ENCODE measurements around the gene MAPK9.

DNA sequence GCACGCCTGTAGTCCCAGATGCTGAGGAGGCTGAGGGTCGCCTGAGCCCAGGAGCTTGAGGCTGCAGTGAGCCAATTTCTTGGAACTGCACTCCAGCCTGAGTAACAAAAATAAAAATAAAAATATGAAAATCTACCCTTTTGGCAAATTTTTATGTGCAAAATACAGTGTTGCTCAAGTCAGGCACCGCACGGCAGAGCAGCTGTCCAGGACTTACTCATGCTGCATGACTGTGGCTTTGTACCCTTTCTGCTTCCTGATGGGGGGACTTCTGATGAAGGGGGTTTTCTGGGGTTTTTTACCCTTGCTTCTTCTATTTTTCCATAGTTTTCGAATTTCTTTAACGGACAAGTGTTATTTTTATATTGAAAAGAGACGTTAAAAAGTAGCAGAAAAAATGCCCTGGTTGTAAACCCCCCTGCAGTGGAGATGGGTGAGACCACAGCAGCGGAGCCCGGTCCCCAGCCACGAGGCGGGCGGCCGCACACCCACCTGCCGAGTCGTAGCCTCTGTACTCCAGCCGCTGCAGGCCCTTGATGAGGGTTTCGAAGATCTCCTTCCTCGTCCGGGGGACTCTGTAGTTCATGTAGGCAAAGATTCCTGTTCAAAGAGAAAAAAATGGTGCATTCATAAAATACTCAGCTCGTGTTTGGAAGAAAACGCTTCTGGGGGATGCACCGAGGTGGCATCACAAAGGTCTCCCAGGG, 46.3 kb upstream of the MAPK9 start:
- TF ChIP-seq CTCF (IDR thresholded peaks at IDR 0.05), result no peak
- TF ChIP-seq EP300 (IDR thresholded peaks at IDR 0.05; ENCODE audit: low read depth), result no peak

All from transverse colon (tissue), 3 donors.